ENCODE measurements around the gene ATP2C1.

GRCh38 chr3:130961458-130961857 is 67.6 kb downstream of the ATP2C1 start:
- TF ChIP-seq CTCF (conservative IDR thresholded peaks at IDR 0.05; ENCODE audit: low read depth, low read length) = no peak
- TF ChIP-seq POLR2A (IDR thresholded peaks at IDR 0.05; ENCODE audit: low read depth, low read length) = no peak
- TF ChIP-seq RAD21 (IDR thresholded peaks at IDR 0.05; ENCODE audit: low read length) = no peak
- TF ChIP-seq RFX5 (IDR thresholded peaks at IDR 0.05; ENCODE audit: low read depth, low read length) = no peak
- TF ChIP-seq MAFK (IDR thresholded peaks at IDR 0.05; ENCODE audit: low read depth, low read length) = no peak

All from IMR-90 (cell line).